ENCODE data around the gene LASP1. TPM values are rescaled to one million over a fixed set of nuclear protein-coding genes. Genes with fewer than 3 reads are reported as not detected.

The LASP1 gene
- total and polyA plus RNA-seq, 2 of the 4 experiments (the other 2 are of a cell fraction) = 79.8 to 262 TPM

DNA sequence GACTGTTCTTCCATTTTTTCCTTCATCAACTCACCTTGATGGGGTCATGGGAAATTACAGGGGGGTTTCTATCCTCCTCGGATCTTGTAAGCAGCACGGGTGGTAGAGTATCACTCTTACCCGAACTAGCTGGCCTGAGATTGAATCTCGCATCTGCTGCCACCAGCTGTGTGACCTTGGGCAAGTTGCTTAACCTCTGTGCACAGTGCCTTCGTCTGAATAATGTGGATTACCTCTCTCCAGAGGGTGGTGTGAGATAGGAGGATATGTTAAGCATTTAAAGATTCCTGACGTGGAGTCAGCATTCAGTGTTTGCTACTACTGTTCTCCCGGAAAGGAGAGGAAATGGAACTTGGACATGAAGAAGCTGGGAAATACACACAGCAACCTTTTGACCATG is 24.4 kb downstream of the LASP1 start:
- no peak for DNase-seq
- dilution Hi-C loops (cut with HindIII; ENCODE audit: low sequenced_read_pairs, unreplicated experiment) = no loop called here
- Histone ChIP-seq H4K5ac (ENCODE audit: low read depth, low read length) (no peak overlapping the region), H3K18ac (ENCODE audit: low read depth, low read length) (no peak overlapping the region), H3K4ac (ENCODE audit: low read depth, low read length) (no peak overlapping the region; the same call in 1 of the 2 replicates), H2AK9ac (replicated peaks; ENCODE audit: low read depth, low read length, poor library complexity) (peak overlapping the region; percentile 45), H3K9ac (ENCODE audit: low read depth, low read length) (no peak overlapping the region), H2AFZ (replicated peaks; ENCODE audit: low read length, poor library complexity) (no peak overlapping the region), H3K27ac (ENCODE audit: insufficient read depth, low read length) (no peak overlapping the region), H3K4me3 (ENCODE audit: insufficient read depth, low read depth, low read length) (no peak overlapping the region), H3K9me1 (ENCODE audit: insufficient read depth, low read length) (peaks cover 20% of the 10 kb centered on the region), H2BK20ac (ENCODE audit: low read depth, low read length) (no peak overlapping the region), H2BK120ac (ENCODE audit: low read depth, low read length) (no peak overlapping the region), H3K27me3 (ENCODE audit: control insufficient read depth, insufficient read depth, low read length) (no peaks in the 10 kb centered on the region), H3K14ac (replicated peaks; ENCODE audit: low read depth, low read length) (0 out of 2 replicates have a peak overlapping the region, but pooled peaks have one; percentile 20), H2BK5ac (ENCODE audit: low read depth, low read length, poor library complexity, severe bottlenecking) (no peak overlapping the region), H3K4me2 (ENCODE audit: low read depth, low read length) (no peak overlapping the region), H3K9me3 (ENCODE audit: control insufficient read depth, insufficient read depth, low read length) (no peaks in the 10 kb centered on the region), H3K36me3 (ENCODE audit: control insufficient read depth, insufficient read depth, low read length) (peaks cover 85% of the 10 kb centered on the region), H4K20me1 (ENCODE audit: insufficient read depth, low read length) (peaks cover 99% of the 10 kb centered on the region), H3K79me1 (ENCODE audit: low read depth in 1 of 2, low read length in 2 of 2) (peaks cover 60 to 98% of the 10 kb centered on the region in 2 experiments), H3K23ac (ENCODE audit: low read depth, low read length) (0 out of 2 replicates have a peak overlapping the region, but pooled peaks have one; percentile 27), H3K4me1 (ENCODE audit: control insufficient read depth, insufficient read depth, low read length) (peaks cover 26% of the 10 kb centered on the region), H4K91ac (ENCODE audit: insufficient read depth, low read depth, low read length) (no peak overlapping the region), H2BK15ac (ENCODE audit: low read depth, low read length) (no peak overlapping the region), H3K56ac (ENCODE audit: extremely low read depth, insufficient read depth, low read length) (no peak overlapping the region), H2AK5ac (ENCODE audit: low read depth, low read length) (no peak overlapping the region), H4K8ac (ENCODE audit: low read depth in 2 of 2, low read length in 2 of 2) (no peak overlapping the region)
- BruUV-seq (replicated peaks) = no TSS peak
- ChIA-PET POLR2A (ENCODE audit: unreplicated experiment) (interaction anchor here (1.1 kb wide), 1 partner anchor 16 kb away, joined by 3 read pairs; no protein-coding TSS in a partner anchor), CTCF (no interaction called here)
- WGBS, 2 experiments (ENCODE audit: extremely low coverage in 2 of 2, insufficient read length in 1 of 2) = no CpG with 5 or more reads among the region's 7 CpGs
- in situ Hi-C loops (cut with MboI; ENCODE audit: low sequenced_read_pairs) = no loop called here
- intact Hi-C loops (cut with micrococcal nuclease) = no loop called here
- no peak for TF ChIP-seq NFE2L2 (IDR thresholded peaks at IDR 0.05; ENCODE audit: low read depth, low read length)
- TF ChIP-seq POLR2A (IDR thresholded peaks at IDR 0.05; ENCODE audit: low read depth, low read length) = no peak
- TF ChIP-seq MAFK (IDR thresholded peaks at IDR 0.05; ENCODE audit: low read depth, low read length) = no peak
- TF ChIP-seq BHLHE40 (IDR thresholded peaks at IDR 0.05; ENCODE audit: low read depth, low read length) = no peak
- TF ChIP-seq RAD21 (IDR thresholded peaks at IDR 0.05; ENCODE audit: low read length) = no peak
- TF ChIP-seq RFX5 (IDR thresholded peaks at IDR 0.05; ENCODE audit: low read depth, low read length) = no peak
- TF ChIP-seq, protein P1, sequence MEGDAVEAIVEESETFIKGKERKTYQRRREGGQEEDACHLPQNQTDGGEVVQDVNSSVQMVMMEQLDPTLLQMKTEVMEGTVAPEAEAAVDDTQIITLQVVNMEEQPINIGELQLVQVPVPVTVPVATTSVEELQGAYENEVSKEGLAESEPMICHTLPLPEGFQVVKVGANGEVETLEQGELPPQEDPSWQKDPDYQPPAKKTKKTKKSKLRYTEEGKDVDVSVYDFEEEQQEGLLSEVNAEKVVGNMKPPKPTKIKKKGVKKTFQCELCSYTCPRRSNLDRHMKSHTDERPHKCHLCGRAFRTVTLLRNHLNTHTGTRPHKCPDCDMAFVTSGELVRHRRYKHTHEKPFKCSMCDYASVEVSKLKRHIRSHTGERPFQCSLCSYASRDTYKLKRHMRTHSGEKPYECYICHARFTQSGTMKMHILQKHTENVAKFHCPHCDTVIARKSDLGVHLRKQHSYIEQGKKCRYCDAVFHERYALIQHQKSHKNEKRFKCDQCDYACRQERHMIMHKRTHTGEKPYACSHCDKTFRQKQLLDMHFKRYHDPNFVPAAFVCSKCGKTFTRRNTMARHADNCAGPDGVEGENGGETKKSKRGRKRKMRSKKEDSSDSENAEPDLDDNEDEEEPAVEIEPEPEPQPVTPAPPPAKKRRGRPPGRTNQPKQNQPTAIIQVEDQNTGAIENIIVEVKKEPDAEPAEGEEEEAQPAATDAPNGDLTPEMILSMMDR (conservative IDR thresholded peaks at IDR 0.05; ENCODE audit: low read depth, low read length) = no peak
- TF ChIP-seq USF2 (IDR thresholded peaks at IDR 0.05; ENCODE audit: low read depth, low read length) = no peak
- TF ChIP-seq, protein P2, sequence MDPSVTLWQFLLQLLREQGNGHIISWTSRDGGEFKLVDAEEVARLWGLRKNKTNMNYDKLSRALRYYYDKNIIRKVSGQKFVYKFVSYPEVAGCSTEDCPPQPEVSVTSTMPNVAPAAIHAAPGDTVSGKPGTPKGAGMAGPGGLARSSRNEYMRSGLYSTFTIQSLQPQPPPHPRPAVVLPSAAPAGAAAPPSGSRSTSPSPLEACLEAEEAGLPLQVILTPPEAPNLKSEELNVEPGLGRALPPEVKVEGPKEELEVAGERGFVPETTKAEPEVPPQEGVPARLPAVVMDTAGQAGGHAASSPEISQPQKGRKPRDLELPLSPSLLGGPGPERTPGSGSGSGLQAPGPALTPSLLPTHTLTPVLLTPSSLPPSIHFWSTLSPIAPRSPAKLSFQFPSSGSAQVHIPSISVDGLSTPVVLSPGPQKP (IDR thresholded peaks at IDR 0.05; ENCODE audit: borderline replicate concordance, low read depth, low read length) = no peak
- no peak for TF ChIP-seq MAZ (IDR thresholded peaks at IDR 0.05; ENCODE audit: borderline replicate concordance, low read depth, low read length)
- TF ChIP-seq MXI1 (IDR thresholded peaks at IDR 0.05; ENCODE audit: borderline replicate concordance, low read depth, low read length) = no peak
- TF ChIP-seq SMC3 (IDR thresholded peaks at IDR 0.05; ENCODE audit: low read depth, low read length) = no peak
- no peak for TF ChIP-seq FOS (IDR thresholded peaks at IDR 0.05; ENCODE audit: low read depth, low read length)
- TF ChIP-seq CEBPB (IDR thresholded peaks at IDR 0.05; ENCODE audit: low read depth, low read length) = no peak
- no peak for TF ChIP-seq CHD1 (IDR thresholded peaks at IDR 0.05; ENCODE audit: low read depth, low read length)
- TF ChIP-seq RCOR1 (IDR thresholded peaks at IDR 0.05; ENCODE audit: insufficient replicate concordance, low read length) = no peak
- no peak for ATAC-seq (ENCODE audit: low read depth)

All from IMR-90 (cell line).